ES-I3 (cell line): Measurements from ENCODE around the gene APOB.

ENCODE experiments used
- H3K36me3 ChIP-seq: 2 replicates; pipeline ENCODE4 v1.6.1; 2013; ENCODE audit warnings: mild to moderate bottlenecking, low read length, control low read depth, moderate library complexity; ENCODE audit not compliant: insufficient read depth
- H3K4me1 ChIP-seq: 2 replicates; pipeline ENCODE4 v1.6.1; 2013; ENCODE audit warnings: mild to moderate bottlenecking, control low read depth, low read length; ENCODE audit not compliant: insufficient read depth
- H3K9ac ChIP-seq: 2 replicates; pipeline ENCODE4 v1.6.1; 2013; ENCODE audit warnings: low read depth, mild to moderate bottlenecking, low read length, moderate library complexity
- H3K9me3 ChIP-seq: 2 replicates; pipeline ENCODE4 v1.6.1; 2013; ENCODE audit warnings: mild to moderate bottlenecking, low read length, moderate library complexity; ENCODE audit not compliant: control insufficient read depth, insufficient read depth

APOB gene

GRCh38 chr2:21001225-21001946, 42.5 kb downstream of the APOB start:
- no peak overlapping the region for H3K9ac ChIP-seq
- H3K36me3 ChIP-seq, result no peaks in the 10 kb centered on the region
- no peaks in the 10 kb centered on the region for H3K9me3 ChIP-seq
- H3K4me1 ChIP-seq, result no peaks in the 10 kb centered on the region

GRCh38 chr2:20999906-21000645, 43.8 kb downstream of the APOB start:
- H3K9me3 ChIP-seq, result no peaks in the 10 kb centered on the region
- no peaks in the 10 kb centered on the region for H3K36me3 ChIP-seq
- no peaks in the 10 kb centered on the region for H3K4me1 ChIP-seq
- H3K9ac ChIP-seq, result no peak overlapping the region

DNA sequence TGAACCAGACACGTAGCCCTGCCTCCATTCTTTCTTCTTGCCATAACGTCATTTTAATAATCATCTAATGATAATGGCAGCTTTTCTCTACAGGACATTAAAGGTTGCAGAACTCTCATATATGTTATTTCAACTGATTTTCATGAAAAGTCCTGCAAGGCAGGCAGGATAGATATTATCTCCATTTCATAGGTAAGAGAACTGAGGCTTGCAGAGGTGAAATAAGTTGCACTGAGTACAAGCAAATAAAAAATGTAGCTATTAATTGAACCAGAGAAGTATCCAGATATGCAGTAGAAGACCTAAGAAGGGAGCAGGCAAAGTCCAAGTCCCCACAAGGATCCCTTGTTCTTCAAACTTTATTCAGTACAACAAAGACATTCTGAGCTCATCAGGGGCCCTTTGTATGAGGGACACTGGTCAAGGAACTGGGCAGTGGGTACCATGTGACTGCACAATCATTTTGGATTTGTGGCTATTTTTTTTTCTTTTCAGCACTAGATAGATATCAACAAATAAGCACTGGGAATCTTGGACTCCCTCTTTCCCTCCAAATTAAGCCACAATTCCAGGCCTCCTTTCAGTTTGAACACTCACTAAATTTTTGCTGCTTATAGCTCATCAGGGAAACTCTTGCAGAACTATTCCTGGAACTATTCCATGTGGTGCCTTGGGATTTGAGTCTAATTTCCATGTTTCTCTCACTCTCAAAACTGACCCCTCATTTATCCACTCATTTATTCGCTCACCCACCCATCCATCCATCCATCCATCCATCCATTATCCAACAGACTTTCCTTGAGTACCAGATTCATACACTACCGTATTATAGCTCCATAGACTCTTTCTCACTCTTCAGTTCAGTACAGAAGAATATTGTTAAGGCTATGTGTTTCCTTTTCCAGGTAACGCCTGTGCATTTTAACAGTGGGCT, 44.6 kb downstream of the APOB start:
- no peak overlapping the region for H3K9ac ChIP-seq
- no peaks in the 10 kb centered on the region for H3K36me3 ChIP-seq
- H3K9me3 ChIP-seq, result no peaks in the 10 kb centered on the region
- no peaks in the 10 kb centered on the region for H3K4me1 ChIP-seq

DNA sequence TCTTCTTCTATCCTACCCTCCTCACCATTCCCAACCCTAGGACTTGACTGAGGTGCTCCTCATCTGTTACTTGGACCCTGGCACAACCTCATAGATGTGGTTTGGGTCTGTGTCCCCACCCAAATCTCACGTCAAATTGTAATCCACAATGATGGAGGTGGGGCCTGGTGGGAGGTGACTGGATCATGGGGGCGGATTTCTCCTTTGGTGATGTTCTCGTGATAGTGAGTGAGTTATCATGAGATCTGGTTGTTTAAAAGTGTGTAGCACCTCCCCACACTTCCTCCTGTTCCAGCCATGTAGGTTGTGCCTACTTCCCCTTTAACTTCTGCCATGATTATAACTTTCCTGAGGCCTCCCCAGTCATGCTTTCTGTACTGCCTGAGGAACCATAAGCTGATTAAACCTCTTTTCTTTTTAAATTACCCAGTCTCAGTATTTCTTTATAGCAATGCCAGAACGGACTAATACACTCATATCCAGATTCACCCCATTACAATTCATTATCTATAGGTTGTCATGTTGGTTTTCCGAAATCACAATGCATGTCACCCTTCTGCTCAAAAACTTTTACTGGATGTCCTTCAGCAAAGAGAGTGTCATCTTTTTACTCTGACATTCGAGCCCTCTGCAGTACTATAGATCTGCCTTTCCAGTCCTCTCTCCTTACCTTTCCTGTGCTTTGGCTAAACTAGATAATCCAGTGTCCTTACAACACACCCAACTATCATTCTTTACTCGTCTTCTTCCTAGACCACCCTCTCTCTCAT, 45.7 kb downstream of the APOB start:
- Histone ChIP-seq H3K4me1 (no peaks in the 10 kb centered on the region), H3K9me3 (no peaks in the 10 kb centered on the region), H3K36me3 (no peaks in the 10 kb centered on the region), H3K9ac (no peak overlapping the region)

DNA sequence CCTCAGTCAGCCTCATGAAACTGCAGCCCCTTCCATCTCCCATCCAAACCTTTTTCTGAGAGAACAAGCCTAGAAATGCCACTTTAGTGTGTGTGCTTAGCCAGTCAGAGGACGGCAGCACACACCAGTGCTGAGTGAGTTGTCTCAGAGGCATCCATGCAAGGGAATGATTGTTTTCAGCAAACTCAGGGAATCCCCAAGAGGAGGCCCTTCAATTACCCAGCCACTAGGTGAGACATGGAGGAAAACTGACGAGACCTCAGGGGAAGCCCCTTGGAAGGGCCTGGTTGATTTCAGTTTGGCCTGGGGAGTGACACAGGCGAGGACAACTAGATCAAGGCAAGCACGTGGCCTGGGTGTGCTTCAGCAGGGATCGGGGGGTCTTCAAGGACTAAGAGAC, 49.7 kb downstream of the APOB start:
- H3K9ac ChIP-seq, result no peak overlapping the region
- no peaks in the 10 kb centered on the region for H3K9me3 ChIP-seq
- H3K4me1 ChIP-seq, result no peaks in the 10 kb centered on the region
- H3K36me3 ChIP-seq, result no peaks in the 10 kb centered on the region

DNA sequence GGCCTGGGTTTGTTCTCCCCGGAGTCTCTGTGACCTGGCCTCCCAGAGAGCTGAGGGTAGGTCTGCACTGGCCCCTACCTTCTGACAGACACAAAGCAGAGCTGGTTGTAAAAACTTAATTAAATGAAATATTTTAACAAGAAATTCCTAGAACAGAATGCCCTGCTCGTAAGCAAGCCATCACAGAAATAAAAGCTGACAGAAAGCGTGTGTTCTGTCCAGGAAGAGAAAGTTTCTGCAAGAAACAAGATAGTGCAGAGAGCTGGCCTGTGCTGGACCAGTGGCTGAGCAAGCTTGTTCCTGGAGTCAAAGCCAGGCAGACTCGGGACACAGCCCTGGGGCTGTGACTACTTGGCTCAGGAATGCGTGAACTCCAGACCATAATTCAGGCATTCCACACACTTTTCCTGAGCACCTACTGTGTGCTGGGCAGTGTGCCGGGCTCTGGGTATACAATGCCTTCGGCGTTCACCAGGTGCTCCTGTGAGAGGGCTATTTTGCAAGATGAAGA, 51.6 kb downstream of the APOB start:
- Histone ChIP-seq H3K36me3 (no peaks in the 10 kb centered on the region), H3K9me3 (no peaks in the 10 kb centered on the region), H3K4me1 (no peaks in the 10 kb centered on the region), H3K9ac (no peak overlapping the region)

DNA sequence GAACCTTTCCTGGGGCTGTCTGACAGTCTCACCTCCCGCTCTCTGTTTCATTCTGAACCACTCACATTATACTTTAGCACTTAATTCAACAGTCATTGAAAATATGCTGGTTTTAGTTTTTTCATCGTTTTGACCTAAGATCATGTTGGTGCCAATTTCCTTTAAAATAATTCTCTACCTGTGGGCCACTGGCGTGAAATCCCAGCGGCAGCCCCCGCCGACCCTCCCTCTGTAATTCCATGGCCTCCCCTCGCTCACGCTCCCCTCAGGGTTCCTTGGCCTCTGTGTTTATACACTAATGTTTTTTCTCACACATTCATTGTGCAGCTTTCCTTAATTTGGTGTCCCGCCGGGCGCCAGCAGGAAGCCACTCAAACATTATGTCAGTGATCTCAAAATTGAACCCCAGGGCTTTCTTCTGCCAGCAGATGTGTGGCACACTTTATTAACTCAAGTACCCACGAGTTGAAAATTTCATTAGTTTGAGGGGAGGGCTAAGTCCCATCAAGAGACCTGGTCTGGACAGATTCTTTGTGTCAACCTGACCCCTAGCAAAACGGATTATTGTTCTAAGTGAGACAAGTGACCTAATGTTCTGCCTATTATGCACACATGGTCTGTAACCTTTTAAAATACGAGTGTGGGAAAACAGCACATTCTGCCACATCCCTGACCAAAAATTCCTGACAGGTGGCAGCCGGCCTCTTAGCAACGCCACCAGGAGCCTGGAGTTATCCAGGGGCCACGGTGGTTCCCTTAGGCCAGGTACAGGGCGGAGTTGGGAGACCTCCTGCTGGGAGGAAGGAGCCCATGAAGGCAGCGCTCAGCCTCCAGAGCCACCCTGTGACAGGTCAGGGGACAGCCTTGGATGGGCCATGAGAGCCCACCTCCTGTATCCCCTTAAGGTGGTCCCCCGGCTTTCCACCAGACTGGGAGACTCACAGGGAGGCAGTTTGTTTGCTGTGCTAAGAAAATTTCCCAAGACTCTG, 53.1 kb downstream of the APOB start:
- H3K36me3 ChIP-seq, result no peaks in the 10 kb centered on the region
- H3K9ac ChIP-seq, result no peak overlapping the region
- H3K9me3 ChIP-seq, result no peaks in the 10 kb centered on the region
- H3K4me1 ChIP-seq, result no peaks in the 10 kb centered on the region

DNA sequence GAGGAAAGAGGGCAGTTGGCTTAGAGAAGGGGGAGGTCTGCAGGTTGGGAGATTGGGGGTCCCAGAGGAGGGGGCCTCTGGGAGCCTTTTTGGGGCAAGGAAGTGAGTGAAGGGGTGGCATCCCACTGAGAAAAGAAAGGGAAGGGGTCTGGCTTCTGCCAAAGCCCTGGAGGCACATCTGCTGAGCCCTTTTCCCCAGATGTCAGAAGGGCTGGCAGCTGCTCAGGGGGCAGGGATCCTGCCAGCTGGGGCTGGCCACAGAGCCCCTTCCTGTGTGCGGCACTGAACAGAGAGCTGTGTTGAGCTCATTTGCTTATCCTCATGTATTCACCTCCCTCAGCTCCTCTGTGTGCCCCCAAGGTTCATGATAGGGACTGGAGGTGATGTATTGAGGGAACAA, 54.5 kb downstream of the APOB start:
- H3K9ac ChIP-seq, result no peak overlapping the region

DNA sequence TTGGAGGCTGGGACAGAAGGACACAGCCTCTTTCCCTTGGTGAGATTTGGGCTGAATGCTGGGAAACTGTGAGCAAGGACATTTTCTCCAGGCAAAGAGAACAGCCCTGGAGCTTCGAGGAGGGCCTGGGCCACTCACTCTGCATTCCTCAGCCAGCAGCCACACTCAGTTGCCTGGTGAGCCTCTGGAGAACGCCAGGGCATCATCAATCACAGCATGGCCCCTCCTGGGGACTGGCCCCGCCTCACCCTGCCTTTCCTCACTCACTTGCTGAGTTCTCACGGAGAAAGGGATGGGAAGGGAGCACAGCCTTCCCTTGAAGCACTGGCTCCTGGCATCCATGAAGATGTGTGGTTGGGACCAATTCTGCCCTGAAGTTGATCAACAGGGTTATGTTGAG, 55.0 kb downstream of the APOB start:
- Histone ChIP-seq H3K36me3 (no peaks in the 10 kb centered on the region), H3K9ac (no peak overlapping the region), H3K4me1 (no peaks in the 10 kb centered on the region), H3K9me3 (no peaks in the 10 kb centered on the region)

More for the DNA sequence above, 54.5 kb downstream of the APOB start:
- Histone ChIP-seq H3K4me1 (no peaks in the 10 kb centered on the region), H3K9me3 (no peaks in the 10 kb centered on the region), H3K36me3 (no peaks in the 10 kb centered on the region)

DNA sequence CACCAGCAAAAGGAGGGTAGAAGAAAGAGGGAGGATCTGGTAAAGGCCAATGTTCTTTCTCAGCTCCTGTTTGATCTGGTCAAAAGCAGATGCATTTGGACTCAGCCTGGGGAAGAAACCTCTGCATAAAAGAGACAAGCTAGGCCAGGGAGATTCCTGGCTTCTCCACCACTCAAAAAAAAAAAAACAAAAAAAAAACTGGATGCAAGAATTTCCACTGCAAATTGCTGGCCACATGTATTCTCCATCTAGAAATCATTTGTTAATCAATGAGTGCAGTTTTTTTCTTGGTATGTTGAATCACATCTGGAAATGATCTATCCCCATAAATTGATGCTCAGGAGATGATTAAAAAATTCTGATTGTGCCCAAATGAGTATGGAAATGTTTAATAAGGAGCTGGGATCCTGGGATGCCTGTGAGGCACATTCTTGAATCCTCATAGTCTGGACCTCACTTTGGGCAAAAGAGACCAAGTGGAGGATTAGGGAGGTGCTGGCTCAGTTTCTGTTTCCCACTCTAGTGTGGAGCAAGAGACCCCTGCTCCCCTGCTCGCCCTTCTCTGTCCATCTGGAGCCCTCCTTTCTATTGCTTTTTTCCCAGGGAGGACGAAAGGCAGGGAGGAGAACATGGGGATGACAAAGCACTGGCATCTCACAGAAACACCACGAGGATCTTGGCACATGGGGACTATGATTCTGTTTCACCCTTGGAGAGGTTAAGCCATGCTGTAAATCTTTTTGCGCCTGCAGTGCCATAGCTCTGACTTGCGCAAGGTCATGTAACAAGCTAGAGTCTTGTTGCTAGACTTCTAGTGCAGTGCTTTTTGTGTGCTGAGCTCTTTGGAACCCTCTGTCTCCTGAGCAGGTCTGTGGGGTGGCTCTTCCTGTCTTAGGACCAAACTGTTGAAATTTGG, 57.6 kb downstream of the APOB start:
- H3K9me3 ChIP-seq, result no peaks in the 10 kb centered on the region
- H3K4me1 ChIP-seq, result no peaks in the 10 kb centered on the region
- H3K9ac ChIP-seq, result no peak overlapping the region
- H3K36me3 ChIP-seq, result no peaks in the 10 kb centered on the region

DNA sequence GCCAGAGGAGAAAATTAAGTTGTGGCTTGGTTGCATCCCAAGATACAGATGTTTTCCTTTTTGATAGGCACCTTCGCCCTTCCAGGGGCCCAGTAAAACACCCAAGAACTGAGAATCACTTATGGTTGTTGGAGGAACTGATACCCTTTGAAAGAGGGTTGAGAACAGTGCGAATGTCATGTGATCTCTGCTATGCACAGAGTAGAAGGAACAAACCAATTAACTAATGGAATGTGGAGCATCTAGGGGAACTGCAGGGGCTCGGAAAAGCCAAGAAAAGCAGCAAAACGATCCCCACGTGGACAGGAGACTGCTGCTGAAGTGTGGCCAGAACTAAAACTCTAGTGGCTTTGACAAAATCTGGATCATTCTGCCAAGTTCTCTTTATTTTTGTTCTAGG, 58.8 kb downstream of the APOB start:
- no peaks in the 10 kb centered on the region for H3K9me3 ChIP-seq

GRCh38 chr2:20984408-20984807, 59.5 kb downstream of the APOB start:
- Histone ChIP-seq H3K9ac (no peak overlapping the region), H3K9me3 (no peaks in the 10 kb centered on the region), H3K4me1 (no peaks in the 10 kb centered on the region), H3K36me3 (no peaks in the 10 kb centered on the region)

More for the DNA sequence above, 58.8 kb downstream of the APOB start:
- Histone ChIP-seq H3K36me3 (no peaks in the 10 kb centered on the region), H3K4me1 (no peaks in the 10 kb centered on the region), H3K9ac (no peak overlapping the region)
